Mesendoderm (in vitro differentiated cells): ENCODE results near the gene PDZD2.

Experiments
- DNase-seq: peaks from one replicate; pipeline ENCODE4 v3.0.0; 2013
- H2AK5ac ChIP-seq: 2 replicates; pipeline ENCODE4 v1.6.1; 2013; ENCODE audit warnings: low read length, inconsistent platforms
- H2BK120ac ChIP-seq: 2 replicates; pipeline ENCODE4 v1.6.1; 2013; ENCODE audit warnings: low read depth, mild to moderate bottlenecking, low read length, moderate library complexity, mixed read lengths
- H2BK15ac ChIP-seq: replicated peaks from 2 replicates; pipeline ENCODE4 v1.6.1; 2013; ENCODE audit warnings: low read depth, mild to moderate bottlenecking, moderate library complexity
- H2BK5ac ChIP-seq: 2 replicates; pipeline ENCODE4 v1.6.1; 2013; ENCODE audit warnings: low read length, inconsistent platforms
- H3K18ac ChIP-seq: 2 replicates; pipeline ENCODE4 v1.6.1; 2013; ENCODE audit warnings: mild to moderate bottlenecking, low read length, mixed read lengths
- H3K23ac ChIP-seq: one replicate; pipeline ENCODE4 v1.6.1; 2013; ENCODE audit warnings: low read length
- H3K27ac ChIP-seq: 2 replicates; pipeline ENCODE4 v1.5.1; 2013; ENCODE audit warnings: low read depth, mild to moderate bottlenecking, inconsistent platforms, low read length, moderate library complexity
- H3K27me3 ChIP-seq: 2 replicates; pipeline ENCODE4 v1.6.1; 2013; ENCODE audit warnings: low read length, control low read depth, mild to moderate bottlenecking, inconsistent platforms; ENCODE audit not compliant: insufficient read depth, poor library complexity
- H3K36me3 ChIP-seq: 2 replicates; pipeline ENCODE4 v1.6.1; 2013; ENCODE audit warnings: low read length, inconsistent platforms; ENCODE audit not compliant: control insufficient read depth, insufficient read depth
- H3K4ac ChIP-seq: one replicate; pipeline ENCODE4 v1.6.1; 2013; ENCODE audit warnings: low read depth, mild to moderate bottlenecking, low read length, moderate library complexity
- H3K4me1 ChIP-seq: 2 replicates; pipeline ENCODE4 v1.6.1; 2013; ENCODE audit warnings: low read depth, low read length, inconsistent platforms; ENCODE audit not compliant: control insufficient read depth
- H3K4me2 ChIP-seq: 2 replicates; pipeline ENCODE4 v1.6.1; 2013; ENCODE audit warnings: low read length
- H3K4me3 ChIP-seq: 2 replicates; pipeline ENCODE4 v1.5.1; 2013; ENCODE audit warnings: mild to moderate bottlenecking, low read length
- H3K56ac ChIP-seq: one replicate; pipeline ENCODE4 v1.6.1; 2013; ENCODE audit warnings: low read length
- H3K79me1 ChIP-seq: 2 replicates; pipeline ENCODE4 v1.6.1; 2013; ENCODE audit warnings: low read length, inconsistent platforms
- H3K79me2 ChIP-seq: 2 replicates; pipeline ENCODE4 v1.6.1; 2013; ENCODE audit warnings: mild to moderate bottlenecking, low read length; ENCODE audit not compliant: control insufficient read depth, insufficient read depth
- H3K9ac ChIP-seq: 2 replicates; pipeline ENCODE4 v1.6.1; 2013; ENCODE audit warnings: low read length, inconsistent platforms
- H4K5ac ChIP-seq: one replicate; pipeline ENCODE4 v1.6.1; 2013; ENCODE audit warnings: low read length
- H4K8ac ChIP-seq: one replicate; pipeline ENCODE4 v1.6.1; 2013; ENCODE audit warnings: low read depth, mild to moderate bottlenecking, control low read depth, low read length, moderate library complexity
- WGBS: extraction: QIAGEN DNeasy Blood & Tissue Kit; methylation state at CpG from one replicate; pipeline ENCODE4 v1.1.7; 2013; ENCODE audit warnings: low lambda C conversion rate, missing lambda C conversion rate; ENCODE audit not compliant: insufficient coverage; ENCODE audit errors: extremely low coverage; 5-methylcytosine and 5-hydroxymethylcytosine counted together

Gene PDZD2

DNA sequence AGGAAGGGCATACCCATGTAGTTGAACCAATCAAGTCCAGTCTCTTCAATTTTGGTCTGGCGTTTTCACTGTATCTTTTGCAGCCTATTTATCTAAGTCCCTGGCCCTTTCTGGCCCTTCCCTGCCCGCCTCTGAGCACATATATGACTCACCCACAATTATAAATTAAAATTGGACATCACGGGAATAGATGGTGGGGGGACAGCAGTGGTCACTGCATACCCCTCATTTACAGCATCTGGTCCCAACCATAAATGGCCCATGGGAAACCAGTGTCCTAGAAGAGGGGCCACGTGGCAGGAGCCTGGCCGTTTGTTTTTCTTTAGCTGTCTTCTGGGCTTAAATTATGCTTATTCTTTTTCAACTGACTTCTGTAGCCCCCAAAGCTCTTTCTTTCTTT lies 69.2 kb downstream of the PDZD2 start:
- H3K4me3 ChIP-seq = no peak overlapping the region
- no peaks in the 10 kb centered on the region for H3K27me3 ChIP-seq
- no peak overlapping the region for H2BK5ac ChIP-seq
- no peaks in the 10 kb centered on the region for H3K36me3 ChIP-seq
- no peak overlapping the region for H2BK15ac ChIP-seq
- H3K23ac ChIP-seq = no peak overlapping the region
- no CpG with 5 or more reads among the region's 5 CpGs for WGBS
- H3K27ac ChIP-seq = no peak overlapping the region
- H3K79me1 ChIP-seq = no peaks in the 10 kb centered on the region
- no peak overlapping the region for H3K4ac ChIP-seq
- H3K79me2 ChIP-seq = no peaks in the 10 kb centered on the region
- no peaks in the 10 kb centered on the region for H3K4me1 ChIP-seq
- H3K9ac ChIP-seq = no peak overlapping the region
- H3K4me2 ChIP-seq = no peak overlapping the region
- no peak overlapping the region for H2BK120ac ChIP-seq
- no peak overlapping the region for H4K8ac ChIP-seq
- no peak overlapping the region for H4K5ac ChIP-seq
- no peak overlapping the region for H3K56ac ChIP-seq
- H3K18ac ChIP-seq = no peak overlapping the region
- no peak for DNase-seq
- H2AK5ac ChIP-seq = no peak overlapping the region

DNA sequence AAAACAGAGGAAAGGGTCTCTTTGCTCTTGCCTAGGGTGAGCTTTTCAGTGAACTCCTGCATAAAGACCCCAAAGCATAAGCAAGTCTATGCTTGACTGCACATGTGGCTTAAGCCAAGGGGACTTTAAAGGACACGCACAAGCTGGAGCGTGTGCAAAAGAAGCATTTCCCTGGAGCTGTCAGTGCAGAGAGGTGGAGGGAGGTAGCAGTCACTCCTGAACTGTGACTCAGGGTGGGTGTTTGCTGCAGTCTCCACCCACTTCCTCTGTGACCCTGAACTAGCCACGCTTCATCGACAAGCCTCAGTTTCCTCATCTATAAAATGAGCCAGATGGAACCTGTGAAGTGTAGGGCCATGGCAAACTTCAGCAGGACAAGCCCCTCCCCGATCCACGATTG lies 72.4 kb downstream of the PDZD2 start:
- no peak overlapping the region for H2AK5ac ChIP-seq
- no peak overlapping the region for H3K56ac ChIP-seq
- H3K4ac ChIP-seq = no peak overlapping the region
- no peak overlapping the region for H3K4me3 ChIP-seq
- H3K79me1 ChIP-seq = no peaks in the 10 kb centered on the region
- no peak overlapping the region for H3K27ac ChIP-seq
- H3K27me3 ChIP-seq = no peaks in the 10 kb centered on the region
- no peaks in the 10 kb centered on the region for H3K36me3 ChIP-seq
- no peak overlapping the region for H4K8ac ChIP-seq
- WGBS = no CpG with 5 or more reads among the region's 6 CpGs
- H3K4me2 ChIP-seq = no peak overlapping the region
- no peak overlapping the region for H3K18ac ChIP-seq
- no peaks in the 10 kb centered on the region for H3K79me2 ChIP-seq
- no peak overlapping the region for H2BK15ac ChIP-seq
- no peak overlapping the region for H2BK120ac ChIP-seq
- no peak overlapping the region for H3K23ac ChIP-seq
- DNase-seq = no peak
- no peak overlapping the region for H4K5ac ChIP-seq
- no peaks in the 10 kb centered on the region for H3K4me1 ChIP-seq
- no peak overlapping the region for H3K9ac ChIP-seq
- H2BK5ac ChIP-seq = no peak overlapping the region

DNA sequence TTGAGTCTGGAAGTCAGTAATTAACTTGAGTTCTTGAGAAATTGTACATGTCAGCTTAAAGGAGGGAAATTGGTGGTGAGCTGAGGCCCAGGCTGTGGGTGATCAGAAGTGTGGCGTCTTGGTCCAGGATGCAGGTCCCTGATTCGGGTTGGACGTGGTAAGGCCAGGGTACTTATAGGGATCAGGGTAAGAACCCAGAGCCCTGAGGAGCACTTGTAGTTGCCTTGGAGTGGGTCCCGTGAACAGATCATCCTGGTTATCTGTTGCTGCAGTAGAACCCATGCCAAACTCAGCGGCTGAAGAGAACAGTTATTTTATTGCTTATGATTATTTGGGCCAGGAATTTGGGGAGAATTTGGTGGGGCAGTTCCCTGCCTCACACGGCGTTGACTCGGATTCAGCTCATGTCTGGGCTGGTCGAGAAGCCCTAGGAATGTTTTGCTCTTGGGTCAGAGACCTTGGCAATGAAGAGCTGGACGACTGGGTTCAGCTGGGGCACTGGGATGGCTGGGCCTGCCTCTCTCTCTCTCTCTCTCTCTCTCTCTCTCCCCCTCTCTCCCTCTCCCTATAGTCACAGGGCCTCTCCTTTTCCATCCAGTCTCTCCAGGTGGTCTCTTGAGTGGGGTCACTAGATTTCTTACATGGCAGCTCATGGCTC lies 73.1 kb downstream of the PDZD2 start:
- no peak for DNase-seq
- no peaks in the 10 kb centered on the region for H3K4me1 ChIP-seq
- no peak overlapping the region for H3K56ac ChIP-seq
- no peaks in the 10 kb centered on the region for H3K27me3 ChIP-seq
- H3K79me1 ChIP-seq = no peaks in the 10 kb centered on the region
- no peak overlapping the region for H4K8ac ChIP-seq
- no peak overlapping the region for H3K23ac ChIP-seq
- H3K9ac ChIP-seq = no peak overlapping the region
- no peak overlapping the region for H2BK15ac ChIP-seq
- no peaks in the 10 kb centered on the region for H3K36me3 ChIP-seq
- H3K4ac ChIP-seq = no peak overlapping the region
- H2BK5ac ChIP-seq = no peak overlapping the region
- no peak overlapping the region for H3K27ac ChIP-seq
- no peak overlapping the region for H3K18ac ChIP-seq
- H3K4me3 ChIP-seq = no peak overlapping the region
- no peak overlapping the region for H2AK5ac ChIP-seq
- no peak overlapping the region for H4K5ac ChIP-seq
- WGBS = no CpG with 5 or more reads among the region's 10 CpGs
- no peaks in the 10 kb centered on the region for H3K79me2 ChIP-seq
- no peak overlapping the region for H3K4me2 ChIP-seq
- no peak overlapping the region for H2BK120ac ChIP-seq

DNA sequence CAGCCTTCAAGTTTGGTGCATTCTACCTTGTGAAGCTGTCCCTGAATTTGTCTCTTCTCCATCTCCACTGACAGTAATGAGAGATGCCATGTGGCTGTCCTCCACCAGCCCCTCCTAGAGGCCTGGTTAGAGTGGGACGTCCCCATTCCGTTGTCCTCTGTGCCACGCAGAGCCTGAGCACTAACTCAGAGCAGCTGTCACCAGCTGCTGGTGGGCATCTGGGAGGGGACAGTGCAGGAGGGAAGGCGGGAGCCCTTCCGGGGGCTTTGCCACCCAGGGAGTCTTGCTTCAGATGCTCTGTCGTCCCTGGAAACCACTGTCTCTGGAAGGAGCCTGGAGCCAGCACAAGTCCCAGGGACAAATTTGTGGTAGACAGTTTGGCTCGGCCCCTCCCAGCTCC lies 78.6 kb downstream of the PDZD2 start:
- H3K27me3 ChIP-seq = no peaks in the 10 kb centered on the region
- no peak overlapping the region for H2BK5ac ChIP-seq
- H3K18ac ChIP-seq = no peak overlapping the region
- DNase-seq = no peak
- H3K56ac ChIP-seq = no peak overlapping the region
- H3K79me2 ChIP-seq = no peaks in the 10 kb centered on the region
- no peak overlapping the region for H4K5ac ChIP-seq
- no peak overlapping the region for H3K4me3 ChIP-seq
- H3K9ac ChIP-seq = no peak overlapping the region
- H4K8ac ChIP-seq = no peak overlapping the region
- no peak overlapping the region for H3K27ac ChIP-seq
- peaks cover 1% of the 10 kb centered on the region for H3K4me1 ChIP-seq
- no peak overlapping the region for H2BK120ac ChIP-seq
- H2AK5ac ChIP-seq = no peak overlapping the region
- H3K4ac ChIP-seq = no peak overlapping the region
- no peaks in the 10 kb centered on the region for H3K36me3 ChIP-seq
- no peaks in the 10 kb centered on the region for H3K79me1 ChIP-seq
- no peak overlapping the region for H3K4me2 ChIP-seq
- no CpG with 5 or more reads among the region's 7 CpGs for WGBS
- H3K23ac ChIP-seq = no peak overlapping the region
- no peak overlapping the region for H2BK15ac ChIP-seq

DNA sequence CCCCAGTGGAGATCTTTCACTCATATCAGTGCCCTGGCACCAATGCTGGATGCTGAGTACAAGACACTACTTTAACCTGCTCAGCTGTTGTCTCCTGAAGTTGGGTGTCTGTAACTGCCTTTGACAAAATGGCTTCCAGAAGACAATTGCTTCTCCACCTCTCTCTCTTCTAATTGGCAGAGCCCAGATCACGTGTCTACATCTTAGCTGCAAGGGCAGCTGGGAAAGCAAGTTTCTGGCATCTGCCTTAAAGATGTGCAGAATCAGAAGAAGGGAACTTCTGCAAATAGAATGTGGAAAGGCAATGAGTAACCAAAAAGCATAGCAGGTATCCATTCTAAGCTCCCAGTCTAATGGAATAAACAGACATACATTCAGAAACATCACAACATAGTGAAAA lies 81.1 kb downstream of the PDZD2 start:
- H3K56ac ChIP-seq = no peak overlapping the region
- no peak overlapping the region for H3K27ac ChIP-seq
- H4K5ac ChIP-seq = no peak overlapping the region
- H3K4me1 ChIP-seq = peaks cover 1% of the 10 kb centered on the region
- no peak overlapping the region for H2BK120ac ChIP-seq
- H3K79me2 ChIP-seq = no peaks in the 10 kb centered on the region
- no peak overlapping the region for H3K18ac ChIP-seq
- H3K4me3 ChIP-seq = no peak overlapping the region
- no peaks in the 10 kb centered on the region for H3K27me3 ChIP-seq
- no CpG with 5 or more reads among the region's 1 CpG for WGBS
- H2BK5ac ChIP-seq = no peak overlapping the region
- no peak for DNase-seq
- no peak overlapping the region for H2AK5ac ChIP-seq
- H3K36me3 ChIP-seq = no peaks in the 10 kb centered on the region
- no peak overlapping the region for H4K8ac ChIP-seq
- H3K4me2 ChIP-seq = no peak overlapping the region
- no peak overlapping the region for H3K23ac ChIP-seq
- H2BK15ac ChIP-seq = no peak overlapping the region
- H3K4ac ChIP-seq = no peak overlapping the region
- H3K79me1 ChIP-seq = no peaks in the 10 kb centered on the region
- no peak overlapping the region for H3K9ac ChIP-seq

DNA sequence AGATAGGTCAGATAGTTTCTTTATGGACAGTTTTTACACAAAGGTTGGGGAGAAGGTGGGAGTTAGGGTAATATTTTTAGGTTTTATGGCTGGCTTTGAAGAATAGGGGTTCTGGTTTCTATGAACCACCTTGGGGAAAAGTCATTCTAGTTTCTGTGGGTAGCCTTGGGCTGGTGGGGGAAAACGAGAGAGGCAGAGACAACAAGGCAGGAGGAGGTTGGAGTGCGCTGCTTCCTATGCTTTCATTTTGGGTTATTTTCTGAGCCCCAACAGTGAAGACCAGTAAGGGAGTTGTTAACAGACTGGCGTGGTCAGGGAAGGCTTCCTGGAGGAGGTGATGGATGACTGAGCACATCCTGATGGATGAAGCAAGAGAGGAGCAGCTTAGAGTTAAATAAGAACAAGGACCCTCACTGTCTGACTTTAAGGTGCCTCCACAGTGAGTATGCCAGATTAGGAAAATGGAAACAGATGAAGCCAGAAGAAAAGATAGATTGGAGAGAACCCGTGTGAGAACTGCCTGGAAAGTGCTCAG lies 81.9 kb downstream of the PDZD2 start:
- no peak overlapping the region for H3K4ac ChIP-seq
- H3K23ac ChIP-seq = no peak overlapping the region
- no peak overlapping the region for H3K56ac ChIP-seq
- H2BK15ac ChIP-seq = no peak overlapping the region
- H4K5ac ChIP-seq = no peak overlapping the region
- H3K79me1 ChIP-seq = no peaks in the 10 kb centered on the region
- DNase-seq = no peak
- no CpG with 5 or more reads among the region's 4 CpGs for WGBS
- no peak overlapping the region for H3K4me2 ChIP-seq
- peaks cover 1% of the 10 kb centered on the region for H3K4me1 ChIP-seq
- H3K18ac ChIP-seq = no peak overlapping the region
- H2BK5ac ChIP-seq = no peak overlapping the region
- H3K79me2 ChIP-seq = no peaks in the 10 kb centered on the region
- H2AK5ac ChIP-seq = no peak overlapping the region
- no peaks in the 10 kb centered on the region for H3K27me3 ChIP-seq
- H3K9ac ChIP-seq = no peak overlapping the region
- no peak overlapping the region for H4K8ac ChIP-seq
- no peak overlapping the region for H2BK120ac ChIP-seq
- H3K36me3 ChIP-seq = no peaks in the 10 kb centered on the region
- H3K27ac ChIP-seq = no peak overlapping the region
- H3K4me3 ChIP-seq = no peak overlapping the region
